GM19351 (cell line): ENCODE measurements around the gene CD226.
A peak's percentile ranks its signal among the peaks of the same experiment; 100 is the strongest.
"Not testable (repeated sequence)": the region's sequence is repeated elsewhere in the genome, so short reads cannot be mapped to it uniquely, and the experiment has no call there.

Source experiments
- ATAC-seq: cut with Tn5 transposase; IDR thresholded peaks from one replicate; pipeline ENCODE4 v1.9.1; 2021; ENCODE audit warnings: mild to moderate bottlenecking, moderate library complexity; ENCODE audit not compliant: unreplicated experiment

Gene CD226

GRCh38 chr18:69947361-69948133 lies at the start of gene CD226:
Gene CD226 (minus strand): TSS chr18:69947873. CDS start chr18:69947406, 467 bp downstream.
- ATAC-seq, result peak; percentile 47

- ATAC-seq, result no peak
Observed at GRCh38 chr18:69996951-69997798, 49.5 kb upstream of the CD226 start.

- ATAC-seq, result no peak
Observed at GRCh38 chr18:69996417-69996816, 48.7 kb upstream of the CD226 start.

GRCh38 chr18:69995774-69996173 lies 48.1 kb upstream of the CD226 start:
- no peak for ATAC-seq

GRCh38 chr18:69992776-69993175 lies 45.1 kb upstream of the CD226 start:
- no peak for ATAC-seq

- ATAC-seq, result no peak
Observed at GRCh38 chr18:69987870-69988269, 40.2 kb upstream of the CD226 start.

GRCh38 chr18:69985239-69985638 lies 37.6 kb upstream of the CD226 start:
- ATAC-seq, result no peak

- ATAC-seq, result no peak
Observed at GRCh38 chr18:69982417-69982816, 34.7 kb upstream of the CD226 start.

GRCh38 chr18:69981948-69982347 lies 34.3 kb upstream of the CD226 start:
- ATAC-seq, result peak; percentile 64

- peak; percentile 16 for ATAC-seq
Observed at GRCh38 chr18:69980982-69981804, 33.5 kb upstream of the CD226 start.

- no peak for ATAC-seq
Observed at GRCh38 chr18:69980509-69980908, 32.8 kb upstream of the CD226 start.

GRCh38 chr18:69978732-69979715 lies 31.4 kb upstream of the CD226 start:
- ATAC-seq, result peak; percentile 83

- not testable (repeated sequence) for ATAC-seq
Observed at GRCh38 chr18:69975294-69975693, 27.6 kb upstream of the CD226 start.

GRCh38 chr18:69974365-69974764 lies 26.7 kb upstream of the CD226 start:
- no peak for ATAC-seq

GRCh38 chr18:69969491-69969890 lies 21.8 kb upstream of the CD226 start:
- ATAC-seq, result no peak

- no peak for ATAC-seq
Observed at GRCh38 chr18:69968039-69968438, 20.4 kb upstream of the CD226 start.

- no peak for ATAC-seq
Observed at GRCh38 chr18:69963196-69963595, 15.5 kb upstream of the CD226 start.

- ATAC-seq, result no peak
Observed at GRCh38 chr18:69961718-69962117, 14.0 kb upstream of the CD226 start.

GRCh38 chr18:69958422-69958821 lies 10.7 kb upstream of the CD226 start:
- ATAC-seq, result peak; percentile 69

GRCh38 chr18:69957747-69958146 lies 10.1 kb upstream of the CD226 start:
- ATAC-seq, result no peak
